GM19452 (cell line): Measurements from ENCODE around the gene EOGT.

Experiments
- ATAC-seq: cut with Tn5 transposase; IDR thresholded peaks from one replicate; pipeline ENCODE4 v1.9.1; 2021; ENCODE audit not compliant: unreplicated experiment

The EOGT gene

DNA sequence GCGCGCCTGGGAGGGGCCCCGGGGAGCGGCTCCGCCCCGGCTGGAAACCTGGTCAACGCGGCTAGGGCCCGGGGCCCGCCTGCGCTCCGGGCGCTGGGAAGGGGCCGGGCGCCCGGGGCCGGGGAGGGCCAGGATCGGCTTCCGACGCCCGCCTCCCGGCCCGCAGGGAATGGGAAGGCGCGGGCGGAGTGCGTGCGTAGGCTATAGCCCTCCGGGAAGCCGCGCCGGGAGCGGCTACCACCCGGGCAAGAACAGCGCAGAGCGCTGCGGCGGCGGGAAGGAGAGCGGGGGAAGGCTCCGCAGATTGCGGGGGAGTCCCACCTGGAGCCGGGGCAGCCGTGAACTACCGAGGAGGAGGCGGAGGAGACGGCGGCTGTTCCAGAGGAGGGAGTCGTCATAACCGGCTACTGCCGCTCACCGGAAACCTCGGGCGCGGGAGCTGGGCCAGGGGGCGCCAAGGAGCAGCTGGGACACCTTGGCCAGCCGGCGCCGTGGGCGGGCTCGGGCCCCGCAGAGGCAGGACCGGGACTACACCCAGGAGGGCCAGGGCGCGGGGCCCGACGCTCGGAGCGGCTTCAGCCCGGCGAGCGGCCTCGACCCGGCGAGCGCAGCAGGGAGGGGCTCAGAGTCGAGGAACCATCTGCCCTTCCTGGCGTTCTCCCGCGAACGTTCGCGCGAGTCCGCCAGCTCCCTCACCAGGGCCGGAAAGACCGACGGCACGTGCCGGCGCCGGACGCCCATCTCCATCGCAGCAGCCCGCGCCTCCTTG is at the start of gene EOGT:
EOGT (minus strand) TSS at position 432 of the 769 bp plus-strand sequence. CDS start 3,838 bp downstream, outside the sequence.
- peak; percentile 77 for ATAC-seq

DNA sequence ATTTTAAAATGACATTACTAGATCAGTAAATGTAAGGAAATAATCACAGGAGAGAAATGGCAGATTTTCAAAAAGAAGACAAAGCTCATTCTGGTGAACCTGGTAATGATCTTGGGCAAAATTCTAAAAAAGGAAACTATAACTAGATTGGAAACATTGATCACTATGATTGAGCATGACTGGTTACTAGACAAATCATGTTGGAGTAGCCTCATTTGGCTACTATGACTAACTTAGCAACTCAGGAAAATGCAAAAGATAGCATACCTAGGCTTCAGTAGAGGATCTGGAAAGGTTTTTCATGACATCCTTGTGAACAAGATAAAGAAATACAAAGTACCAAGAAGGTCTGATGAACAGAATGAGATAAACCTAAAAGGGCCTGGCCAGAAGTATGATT is 46.2 kb upstream of the EOGT start:
- no peak for ATAC-seq

DNA sequence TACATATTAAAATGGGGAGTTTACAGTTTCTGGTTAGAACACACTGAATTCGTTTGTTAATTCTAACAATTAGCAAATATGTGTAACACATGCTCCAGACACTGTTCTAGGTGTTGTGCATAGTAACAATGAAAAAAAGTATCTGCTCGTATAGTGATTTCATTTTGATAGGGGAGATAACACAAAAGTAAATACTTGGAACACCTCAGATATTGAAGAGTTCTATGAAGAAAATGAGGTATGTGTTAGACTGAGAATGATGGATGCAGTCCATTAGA is 45.4 kb upstream of the EOGT start:
- ATAC-seq, result no peak

DNA sequence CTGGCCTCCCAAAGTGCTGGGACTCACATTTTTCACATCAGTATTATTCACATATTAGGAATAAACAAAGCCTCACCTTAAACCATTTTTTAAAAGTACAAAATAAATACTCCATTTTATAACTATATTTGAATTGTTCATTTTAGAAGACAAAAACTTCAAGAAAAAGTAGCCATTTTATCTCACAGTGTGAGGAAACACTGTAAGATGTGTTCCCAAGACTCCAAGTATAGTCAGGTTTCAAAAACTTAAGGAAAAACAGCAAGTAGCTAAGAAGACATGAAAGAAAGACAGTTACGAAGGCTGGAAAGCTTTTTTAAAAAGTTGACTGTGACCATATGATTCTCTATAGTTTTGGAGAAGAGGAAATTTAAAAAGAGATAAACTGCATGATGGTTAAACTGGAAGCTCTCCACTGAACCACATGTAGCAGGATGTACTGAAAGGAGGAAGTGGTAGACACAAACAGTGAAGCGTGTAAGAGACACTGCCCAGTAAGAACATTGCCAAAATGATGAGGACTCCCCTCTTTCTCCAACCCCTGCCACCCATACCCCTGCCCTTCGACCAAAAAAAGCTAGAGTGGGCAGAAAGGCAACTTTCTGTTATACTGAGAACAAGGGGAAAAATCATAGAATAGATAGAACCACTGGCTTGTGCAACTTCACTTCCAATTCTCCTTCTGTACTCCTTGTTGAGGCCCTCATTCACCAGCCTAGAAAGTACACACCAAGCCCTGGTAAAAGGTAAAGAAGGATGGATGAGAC is 44.9 kb upstream of the EOGT start:
- ATAC-seq, result peak; percentile 100

DNA sequence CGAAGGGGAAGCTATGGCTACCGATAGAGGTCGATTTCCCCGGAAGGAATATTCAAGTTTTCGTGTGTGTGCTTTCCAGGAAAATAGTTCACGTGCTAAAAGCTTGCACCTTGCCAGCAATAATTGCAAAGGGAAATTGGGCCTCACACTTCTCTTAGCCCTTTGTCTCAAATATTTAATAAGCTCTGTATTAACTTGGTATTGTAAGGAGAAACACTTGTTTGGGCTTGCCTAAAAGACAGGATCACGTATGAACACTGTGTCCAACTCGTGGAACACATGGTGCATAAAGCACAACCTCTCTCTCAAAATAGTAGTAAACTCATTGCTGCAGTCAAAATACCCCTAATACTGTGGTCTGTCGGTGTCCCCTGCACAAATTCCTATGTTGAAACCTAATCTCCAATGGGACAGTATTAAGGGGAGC is 39.0 kb upstream of the EOGT start:
- ATAC-seq, result peak; percentile 7

DNA sequence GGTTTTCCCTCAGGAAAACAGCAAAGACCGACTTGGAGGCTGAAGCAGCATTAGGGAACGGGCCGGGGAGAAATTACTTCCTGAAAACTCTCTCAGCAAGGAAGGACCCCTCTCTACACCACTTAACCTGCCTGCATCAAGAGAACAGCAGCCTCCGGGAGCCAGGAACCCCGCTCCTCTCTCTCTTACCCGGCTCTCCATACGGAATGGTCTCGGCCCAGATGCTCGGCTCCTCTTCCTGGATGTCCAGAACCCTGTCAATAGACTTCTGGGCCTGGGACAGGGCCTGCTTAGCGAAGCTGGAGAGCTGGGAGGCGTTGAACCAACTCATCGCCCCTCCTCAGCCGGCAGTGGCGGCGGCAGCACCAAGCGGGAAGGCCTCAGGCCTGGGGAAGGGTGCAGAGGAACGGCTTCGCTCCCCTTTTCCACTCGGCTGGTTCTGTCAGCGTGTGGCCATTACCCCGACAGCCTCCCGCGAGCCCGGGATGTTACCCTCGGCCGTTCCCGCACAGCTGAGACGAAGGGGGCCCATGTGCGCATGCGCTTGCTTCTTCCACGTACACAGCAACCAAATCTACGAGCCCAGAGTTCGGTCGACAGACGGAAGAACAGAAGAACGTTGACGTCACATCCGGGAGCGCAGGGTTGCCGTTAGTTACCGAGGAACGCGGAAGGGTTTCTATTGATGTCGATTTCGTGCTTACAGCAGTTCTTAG is 38.4 kb upstream of the EOGT start, which contains the start of gene TMF1:
TMF1 (minus strand) TSS at position 578 of the 716 bp plus-strand sequence; CDS start at position 331, 247 bp downstream.
- peak; percentile 96 for ATAC-seq

DNA sequence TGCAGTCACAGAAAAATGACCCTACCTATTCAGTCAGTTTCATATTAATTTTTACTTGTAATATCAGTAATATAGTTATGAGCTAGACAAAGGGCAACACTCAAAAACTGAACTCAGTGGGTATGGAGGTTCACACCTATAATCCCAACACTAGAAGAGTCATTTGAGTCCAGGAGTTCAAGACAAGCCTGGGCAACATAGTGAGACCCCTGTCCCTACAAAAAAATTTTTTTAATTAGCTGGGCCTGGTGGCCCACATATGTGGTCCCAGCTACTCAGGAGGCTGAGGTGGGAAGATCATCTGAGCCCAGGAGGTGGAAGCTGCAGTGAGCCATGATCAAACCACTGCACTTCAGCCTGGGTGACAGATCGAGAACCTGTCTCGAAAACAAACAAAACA is 35.5 kb upstream of the EOGT start:
- no peak for ATAC-seq

DNA sequence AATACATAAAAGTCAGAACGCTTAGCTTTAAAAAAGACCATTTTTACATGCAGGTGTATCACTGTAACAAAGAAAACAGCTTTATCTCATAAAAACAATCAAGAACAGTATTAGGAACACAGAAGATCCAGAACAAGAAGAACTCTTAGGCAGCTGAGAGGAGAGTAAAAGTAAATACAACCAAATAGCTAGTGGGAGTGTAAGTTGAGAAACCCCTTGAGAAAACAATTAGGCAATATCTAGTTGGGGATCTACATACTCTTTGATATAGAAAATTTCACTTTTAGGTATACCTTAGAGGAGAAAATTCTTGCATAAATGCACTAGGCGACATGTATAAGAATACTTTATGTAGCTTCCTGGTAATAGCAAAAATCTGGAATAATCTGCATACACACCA is 31.1 kb upstream of the EOGT start:
- no peak for ATAC-seq

DNA sequence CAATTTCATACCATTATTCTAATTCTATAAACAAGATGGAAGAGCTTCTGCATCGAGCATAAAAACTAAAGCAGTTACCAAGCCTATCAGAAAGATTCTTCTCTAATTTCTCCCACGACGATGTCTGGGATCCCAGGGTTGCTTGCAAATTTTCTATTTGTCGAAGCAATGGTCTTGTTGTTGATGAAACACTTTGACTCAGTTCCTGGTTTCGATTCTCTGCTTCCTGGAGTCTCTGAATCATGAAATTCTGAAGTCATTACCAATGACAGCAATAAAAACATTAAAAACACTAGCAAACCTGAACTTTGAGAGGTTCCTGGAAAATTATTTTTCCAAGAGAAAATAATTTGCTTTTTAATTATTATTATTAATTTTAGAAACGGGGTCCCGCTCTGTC is 20.0 kb upstream of the EOGT start:
- ATAC-seq, result no peak

DNA sequence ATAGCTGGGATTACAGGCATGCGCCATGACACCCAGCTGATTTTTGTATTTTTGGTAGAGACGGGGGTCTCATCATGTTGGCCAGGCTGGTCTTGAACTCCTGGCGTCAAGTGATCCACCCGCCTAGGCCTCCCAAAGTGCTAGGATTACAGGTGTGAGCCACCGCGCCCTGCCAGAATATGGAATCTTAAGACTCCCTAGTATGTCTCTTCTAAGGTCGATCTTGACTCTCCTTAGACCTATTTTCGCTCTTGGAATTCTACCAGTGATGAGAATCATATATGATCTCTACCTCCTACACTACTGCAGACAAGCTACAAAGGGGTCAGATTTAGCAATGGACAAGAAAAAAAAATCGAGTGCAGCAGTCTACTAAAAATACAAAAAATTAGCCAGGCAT is 19.3 kb upstream of the EOGT start:
- ATAC-seq, result no peak

DNA sequence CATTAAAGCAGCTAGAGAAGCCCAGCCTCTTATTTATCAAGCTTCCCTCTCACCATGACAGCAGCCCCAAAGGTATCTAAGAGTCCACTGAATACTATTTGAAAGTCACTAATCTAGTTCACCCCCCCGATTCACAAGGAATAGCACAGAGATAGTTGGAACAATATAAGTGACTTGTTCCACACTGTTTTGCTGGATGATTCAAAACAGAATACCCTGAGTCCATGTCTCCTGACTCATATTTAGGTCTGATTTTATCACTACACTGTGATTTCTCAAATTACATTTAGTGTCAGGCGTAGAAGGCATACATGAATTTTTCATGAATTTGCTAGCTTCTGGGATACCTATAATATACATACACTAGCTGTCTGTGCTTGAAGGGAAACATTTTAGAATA is 18.7 kb upstream of the EOGT start:
- no peak for ATAC-seq

DNA sequence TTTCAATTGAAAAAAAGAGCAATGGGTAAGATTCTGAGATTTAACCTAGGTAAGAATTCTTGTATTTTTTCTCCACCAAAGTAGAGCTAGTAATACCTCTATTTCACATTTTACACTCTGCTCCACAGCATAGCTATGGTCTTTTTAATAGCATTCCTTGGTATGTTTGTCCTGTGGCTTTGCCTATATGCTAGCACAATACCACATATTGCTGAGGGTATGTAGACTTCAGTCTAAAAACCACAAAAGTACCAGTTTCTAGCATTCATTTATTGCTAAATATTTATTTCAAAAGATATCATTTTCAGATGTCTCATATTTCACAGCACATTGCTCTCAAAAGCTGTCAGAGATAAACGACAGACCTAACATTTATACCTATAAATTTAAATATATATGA is 18.2 kb upstream of the EOGT start:
- ATAC-seq, result no peak

DNA sequence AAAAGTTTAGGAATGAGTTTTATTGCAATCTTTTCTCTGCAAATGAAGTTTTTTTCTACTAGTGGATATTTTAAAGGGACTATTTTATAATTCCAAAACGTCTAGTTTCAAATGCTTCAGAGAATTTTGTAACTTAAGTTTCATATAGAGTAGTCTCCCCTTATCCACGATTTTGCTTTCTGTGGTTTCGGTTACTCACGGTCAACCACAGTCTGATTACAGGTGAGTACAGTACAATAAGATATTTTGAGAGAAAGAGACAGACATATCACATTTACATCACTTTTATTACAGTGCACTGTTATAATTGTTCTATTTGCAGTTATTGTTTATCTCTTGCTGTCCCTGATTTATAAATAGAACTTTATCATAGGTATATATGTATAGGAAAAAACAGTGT is 7.4 kb upstream of the EOGT start:
- ATAC-seq, result no peak

DNA sequence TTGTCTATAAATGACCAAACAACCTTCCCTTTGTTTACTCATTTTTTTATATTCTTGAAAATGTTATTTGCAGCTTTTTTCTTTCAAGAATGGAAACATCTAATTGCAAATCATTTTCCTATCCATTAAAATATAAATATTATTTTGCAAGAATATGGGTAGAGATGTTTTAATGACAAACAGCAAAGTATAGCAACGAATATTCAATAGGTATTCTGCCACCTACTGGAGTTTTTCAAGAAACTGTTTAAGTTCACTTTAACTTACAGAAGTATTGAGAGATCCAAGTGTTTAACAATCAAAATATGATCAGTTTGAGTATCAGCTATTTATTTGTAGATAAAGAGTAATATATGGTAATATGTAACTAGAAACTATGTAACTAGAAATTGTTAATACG is 6.9 kb upstream of the EOGT start:
- no peak for ATAC-seq

DNA sequence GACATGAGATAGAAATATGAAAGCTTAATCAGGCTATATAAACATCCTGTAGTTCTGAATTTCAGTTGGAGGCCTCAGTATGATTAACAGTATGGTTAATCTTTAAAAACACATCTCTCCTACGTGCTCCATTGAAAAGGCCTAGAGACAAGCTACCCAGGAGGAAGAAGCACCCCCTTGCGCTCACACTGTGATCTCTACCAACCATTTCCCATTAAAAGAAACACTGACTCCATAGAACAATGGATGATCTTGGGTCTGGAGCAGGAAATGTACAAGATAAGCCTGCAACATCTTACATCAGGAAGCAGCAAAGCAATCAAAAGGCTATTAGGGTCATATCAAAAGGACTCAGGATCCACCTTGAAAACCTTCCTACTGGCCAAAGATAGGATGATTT is 3.4 kb upstream of the EOGT start:
- no peak for ATAC-seq

DNA sequence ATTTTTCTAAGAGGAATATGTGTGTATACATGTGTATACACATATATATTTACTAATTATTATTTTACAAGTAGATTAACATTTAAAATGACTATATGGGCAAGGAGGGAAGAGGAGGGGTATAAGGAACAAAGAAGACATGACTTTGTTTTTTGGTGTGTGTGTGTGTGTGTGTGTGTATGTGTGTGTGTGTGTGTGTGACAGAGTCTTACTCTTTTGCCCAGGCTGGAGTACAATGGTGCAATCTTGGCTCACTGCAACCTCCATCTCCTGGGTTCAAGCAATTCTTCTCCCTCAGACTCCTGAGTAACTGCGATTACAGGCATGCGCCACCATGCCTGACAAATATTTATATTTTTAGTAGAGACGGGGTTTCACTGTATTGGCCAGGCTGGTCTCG is 2.6 kb upstream of the EOGT start:
- ATAC-seq, result no peak

DNA sequence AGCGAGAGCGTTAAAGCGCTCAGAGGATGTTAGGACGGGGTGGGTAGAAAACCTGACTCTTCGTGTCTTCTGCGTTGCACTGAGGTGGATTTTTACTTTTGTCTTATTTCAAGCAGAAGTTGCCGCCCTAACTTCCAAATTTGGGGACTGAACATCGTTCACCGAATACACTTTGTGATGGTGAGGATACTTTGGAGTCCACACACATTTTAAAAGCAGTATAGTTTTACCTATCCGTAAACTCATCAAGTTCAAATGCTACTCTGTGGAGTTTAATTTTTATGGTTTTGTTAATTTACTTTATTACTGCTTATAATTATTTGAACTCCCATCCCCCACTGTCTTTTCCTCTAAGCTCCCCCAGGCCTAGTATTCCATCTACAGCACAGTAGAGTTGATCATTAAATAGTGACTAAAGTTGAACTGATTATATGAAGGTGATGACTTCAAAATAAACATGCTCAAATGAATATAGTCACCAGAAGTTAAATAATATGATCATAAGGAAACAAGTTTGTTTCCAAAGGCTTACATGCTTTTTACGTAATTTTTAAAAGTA is 617 bp upstream of the EOGT start:
- ATAC-seq, result no peak

DNA sequence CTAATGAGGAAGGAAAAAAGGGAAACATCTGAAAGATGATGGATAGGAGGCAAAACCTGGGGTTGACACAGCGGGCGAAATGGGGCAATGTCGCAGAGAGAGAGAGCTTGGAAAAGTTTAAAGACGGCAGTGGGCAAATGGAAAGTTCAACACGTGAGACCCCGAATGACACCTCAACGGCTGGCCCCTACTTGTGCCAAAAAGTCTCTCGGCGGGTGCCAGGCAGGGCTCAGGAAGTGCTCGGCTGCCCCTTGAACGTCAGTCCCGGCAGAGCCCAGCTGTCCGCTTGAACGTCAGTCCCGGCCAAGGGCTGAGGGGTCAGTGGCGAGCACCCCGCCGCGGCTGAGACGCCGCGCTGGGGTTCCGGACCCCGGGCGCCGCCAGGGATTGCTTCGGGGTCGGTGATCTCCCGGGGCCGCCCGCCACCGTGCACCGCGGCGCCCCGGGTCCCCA is 658 bp downstream of the EOGT start:
- peak; percentile 45 for ATAC-seq

DNA sequence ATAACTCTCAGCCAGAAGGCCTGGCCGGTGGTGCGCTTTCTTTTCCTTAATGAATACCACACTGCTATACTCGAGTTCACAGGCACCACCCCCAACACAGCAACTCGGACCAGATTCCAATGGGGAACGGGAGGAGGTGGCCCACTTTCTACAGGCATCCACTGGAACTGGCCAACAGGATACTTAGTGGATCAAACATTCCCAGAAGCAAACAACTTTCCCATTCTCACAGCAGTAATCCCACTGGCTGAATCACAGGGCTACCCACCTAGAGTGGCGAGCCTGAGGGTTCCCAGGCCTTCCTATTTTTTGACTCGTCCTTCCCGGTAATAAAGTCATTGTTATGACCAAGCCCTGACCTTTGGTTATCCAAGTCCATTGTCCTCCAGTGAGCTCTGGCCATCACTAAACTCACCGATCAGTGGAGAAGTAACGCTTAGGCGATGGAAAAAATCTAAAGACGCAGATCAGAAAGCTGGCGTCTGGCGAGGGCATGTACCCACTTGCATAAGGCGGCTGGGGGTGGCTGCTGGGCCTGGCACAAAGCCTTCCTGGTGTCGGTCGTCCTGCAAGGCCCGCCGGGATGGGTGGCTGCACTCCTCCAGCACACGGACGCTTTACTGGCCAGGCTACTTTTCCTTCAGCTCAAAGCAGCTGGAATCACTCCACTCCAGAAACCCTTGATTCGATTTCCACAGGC is 1.2 kb downstream of the EOGT start:
- no peak for ATAC-seq

DNA sequence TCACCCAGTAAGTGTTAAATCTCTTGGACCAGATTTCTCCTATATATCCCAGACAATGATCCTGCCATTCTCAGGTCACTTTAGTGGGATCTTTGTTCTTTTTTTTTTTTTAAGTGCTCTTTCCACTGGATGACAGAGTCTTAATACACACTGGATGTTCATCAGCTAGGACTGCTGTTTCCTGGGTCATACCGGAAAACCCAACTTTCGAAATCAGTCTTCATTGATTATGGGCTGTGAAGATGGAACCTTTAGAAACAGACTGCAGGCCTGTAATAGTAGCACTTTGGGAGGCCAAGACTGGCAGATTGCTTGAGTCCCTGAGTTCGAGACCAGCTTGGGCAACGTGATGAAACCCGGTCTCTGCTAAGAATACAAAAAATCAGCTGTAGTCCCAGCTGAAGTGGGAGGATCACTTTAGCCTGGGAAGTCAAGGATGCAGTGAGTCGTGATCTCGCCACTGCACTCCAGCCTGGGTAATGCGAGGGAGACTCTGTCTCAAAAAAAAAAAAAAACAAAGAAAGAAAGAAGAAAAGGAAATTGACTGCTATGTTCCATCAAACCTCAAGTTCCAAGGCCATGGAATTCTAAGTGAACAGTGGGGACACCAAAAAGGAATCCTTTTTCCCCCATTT is 2.3 kb downstream of the EOGT start:
- no peak for ATAC-seq
